Activated CD4-positive, alpha-beta T cell treated with anti-CD3 and anti-CD28 coated beads, Interleukin-2, amount 10 ng/mL, durations not matched to agents 24 days and 14 days (primary cell): ENCODE data around the gene ALG10B. TPM values are rescaled to one million over a fixed set of nuclear protein-coding genes. Genes with fewer than 3 reads are reported as not detected.
"Not testable (repeated sequence)": the region's sequence is repeated elsewhere in the genome, so short reads cannot be mapped to it uniquely, and the experiment has no call there.

Source experiments
- DNase-seq: peaks from one replicate; pipeline ENCODE4 v3.0.0; 2022
- H3K27ac Mint-ChIP-seq: one replicate; pipeline ENCODE4 v1.8.0; 2022; ENCODE audit warnings: mild to moderate bottlenecking, mixed read lengths
- H3K27me3 Mint-ChIP-seq: one replicate; pipeline ENCODE4 v1.8.0; 2022; ENCODE audit warnings: mixed read lengths
- H3K36me3 Mint-ChIP-seq: one replicate; pipeline ENCODE4 v1.8.0; 2022; ENCODE audit warnings: low read depth, mild to moderate bottlenecking, mixed read lengths
- H3K4me1 Mint-ChIP-seq: one replicate; pipeline ENCODE4 v1.8.0; 2021; ENCODE audit warnings: mixed read lengths
- H3K4me3 Mint-ChIP-seq: one replicate; pipeline ENCODE4 v1.8.0; 2022; ENCODE audit warnings: mild to moderate bottlenecking, moderate library complexity, mixed read lengths
- H3K9me3 Mint-ChIP-seq: one replicate; pipeline ENCODE4 v1.8.0; 2021; ENCODE audit warnings: mixed read lengths
- intact Hi-C: fragments of 100-400 bp; cut with micrococcal nuclease; formaldehyde crosslinking; loops from one replicate; pipeline ENCODE4 v1.15.1; 2023
- total RNA-seq: library from RNA; stranded (reverse); gene quantifications from 2 replicates; pipeline ENCODE4 v1.2.3, GENCODE V29; 2022

Gene ALG10B, protein sequence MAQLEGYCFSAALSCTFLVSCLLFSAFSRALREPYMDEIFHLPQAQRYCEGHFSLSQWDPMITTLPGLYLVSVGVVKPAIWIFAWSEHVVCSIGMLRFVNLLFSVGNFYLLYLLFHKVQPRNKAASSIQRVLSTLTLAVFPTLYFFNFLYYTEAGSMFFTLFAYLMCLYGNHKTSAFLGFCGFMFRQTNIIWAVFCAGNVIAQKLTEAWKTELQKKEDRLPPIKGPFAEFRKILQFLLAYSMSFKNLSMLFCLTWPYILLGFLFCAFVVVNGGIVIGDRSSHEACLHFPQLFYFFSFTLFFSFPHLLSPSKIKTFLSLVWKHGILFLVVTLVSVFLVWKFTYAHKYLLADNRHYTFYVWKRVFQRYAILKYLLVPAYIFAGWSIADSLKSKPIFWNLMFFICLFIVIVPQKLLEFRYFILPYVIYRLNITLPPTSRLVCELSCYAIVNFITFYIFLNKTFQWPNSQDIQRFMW
- 15.1 and 16.0 TPM in 2 replicates for total RNA-seq

- intact Hi-C loops, result loop anchor here (1.0 to 10.0 kb wide), 4 partner anchors 178 to 1126 kb away; partner anchors contain the start of genes CPNE8 and KIF21A
- Mint-ChIP-seq H3K27ac (peak within 1 kb of the TSS; percentile 96), H3K36me3 (peaks cover 2% of the 10 kb centered on the region), H3K4me1 (peaks cover 13% of the 10 kb centered on the region), H3K27me3 (no peaks in the 10 kb centered on the region), H3K4me3 (peak within 1 kb of the TSS; percentile 98), H3K9me3 (no peaks in the 10 kb centered on the region)
- DNase-seq, result peak; percentile 98
Observed at GRCh38 chr12:38316391-38317129, at the start of gene ALG10B. Gene ALG10B, plus strand, starts transcription at chr12:38316774. Its CDS starts 120 bp downstream, at chr12:38316894.

- H3K9me3 Mint-ChIP-seq, result no peaks in the 10 kb centered on the region
- no peaks in the 10 kb centered on the region for H3K27me3 Mint-ChIP-seq
- H3K4me1 Mint-ChIP-seq, result no peaks in the 10 kb centered on the region
- intact Hi-C loops, result no loop called here
- no peak overlapping the region for H3K4me3 Mint-ChIP-seq
- no peaks in the 10 kb centered on the region for H3K36me3 Mint-ChIP-seq
- no peak overlapping the region for H3K27ac Mint-ChIP-seq
- no peak for DNase-seq
Observed at GRCh38 chr12:38268612-38269011, 48.0 kb upstream of the ALG10B start.

DNA sequence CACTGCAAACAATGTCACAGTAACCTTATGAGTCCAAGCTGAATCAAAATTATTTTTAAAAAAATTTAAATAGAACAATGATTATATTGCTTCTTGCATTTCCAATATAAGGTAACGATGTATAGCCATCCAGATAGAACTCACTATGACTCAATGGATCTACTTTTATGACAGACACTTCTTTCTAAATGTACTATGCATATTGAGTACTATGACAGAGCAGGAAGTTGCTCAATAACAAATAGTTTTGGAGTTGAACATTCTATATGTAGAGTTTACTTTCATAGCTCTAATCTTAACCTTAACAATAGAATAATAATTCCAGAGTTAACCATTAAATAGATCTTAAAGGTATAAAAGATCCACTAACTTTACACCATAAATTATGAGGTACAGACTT lies 46.7 kb upstream of the ALG10B start:
- no peak overlapping the region for H3K4me3 Mint-ChIP-seq
- H3K36me3 Mint-ChIP-seq, result no peaks in the 10 kb centered on the region
- DNase-seq, result no peak
- peaks cover 1% of the 10 kb centered on the region for H3K9me3 Mint-ChIP-seq
- no peaks in the 10 kb centered on the region for H3K4me1 Mint-ChIP-seq
- H3K27ac Mint-ChIP-seq, result no peak overlapping the region
- no peaks in the 10 kb centered on the region for H3K27me3 Mint-ChIP-seq
- intact Hi-C loops, result no loop called here

DNA sequence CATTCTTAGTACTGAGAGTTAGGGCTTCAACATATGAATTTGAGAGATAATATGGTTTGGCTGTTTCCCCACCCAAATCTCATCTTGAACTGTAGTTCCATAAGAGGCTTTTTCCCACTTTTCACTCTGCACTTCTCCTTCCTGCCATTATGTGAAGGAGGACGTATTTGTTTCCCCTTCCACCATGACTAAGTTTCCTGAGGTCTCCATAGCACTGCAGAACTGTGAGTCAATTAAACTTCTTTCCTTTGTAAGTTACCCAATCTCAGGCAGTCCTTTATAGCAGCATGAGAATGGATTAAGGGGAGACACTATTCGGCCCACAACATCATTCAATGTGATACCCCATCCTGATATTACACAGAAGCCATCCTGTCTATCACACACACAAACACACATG lies 36.8 kb upstream of the ALG10B start:
- Mint-ChIP-seq H3K36me3 (no peaks in the 10 kb centered on the region), H3K4me1 (no peaks in the 10 kb centered on the region), H3K27me3 (no peaks in the 10 kb centered on the region), H3K4me3 (no peak overlapping the region), H3K27ac (no peak overlapping the region), H3K9me3 (peaks cover 5% of the 10 kb centered on the region)
- intact Hi-C loops, result no loop called here
- no peak for DNase-seq

- no peak for DNase-seq
- no peaks in the 10 kb centered on the region for H3K36me3 Mint-ChIP-seq
- H3K9me3 Mint-ChIP-seq, result no peaks in the 10 kb centered on the region
- no peaks in the 10 kb centered on the region for H3K4me1 Mint-ChIP-seq
- H3K27me3 Mint-ChIP-seq, result no peaks in the 10 kb centered on the region
- H3K4me3 Mint-ChIP-seq, result no peak overlapping the region
- intact Hi-C loops, result no loop called here
- H3K27ac Mint-ChIP-seq, result no peak overlapping the region
Observed at GRCh38 chr12:38282886-38283285, 33.7 kb upstream of the ALG10B start.

GRCh38 chr12:38289396-38289795 lies 27.2 kb upstream of the ALG10B start:
- Mint-ChIP-seq H3K4me3 (no peak overlapping the region), H3K4me1 (no peaks in the 10 kb centered on the region), H3K9me3 (no peaks in the 10 kb centered on the region), H3K27me3 (no peaks in the 10 kb centered on the region), H3K27ac (no peak overlapping the region), H3K36me3 (no peaks in the 10 kb centered on the region)
- intact Hi-C loops, result no loop called here
- DNase-seq, result no peak

GRCh38 chr12:38291160-38291559 lies 25.4 kb upstream of the ALG10B start:
- Mint-ChIP-seq H3K27me3 (no peaks in the 10 kb centered on the region), H3K4me3 (no peak overlapping the region), H3K36me3 (no peaks in the 10 kb centered on the region), H3K27ac (no peak overlapping the region), H3K4me1 (no peaks in the 10 kb centered on the region), H3K9me3 (peaks cover 6% of the 10 kb centered on the region)
- intact Hi-C loops, result no loop called here
- DNase-seq, result no peak

GRCh38 chr12:38302972-38303371 lies 13.6 kb upstream of the ALG10B start:
- H3K4me3 Mint-ChIP-seq, H3K27ac Mint-ChIP-seq, intact Hi-C loops: not testable (repeated sequence)

GRCh38 chr12:38321966-38322365 lies 5.4 kb downstream of the ALG10B start:
- H3K9me3 Mint-ChIP-seq, H3K36me3 Mint-ChIP-seq, H3K27ac Mint-ChIP-seq, H3K4me1 Mint-ChIP-seq, H3K4me3 Mint-ChIP-seq, H3K27me3 Mint-ChIP-seq, DNase-seq, intact Hi-C loops: not testable (repeated sequence)

More at GRCh38 chr12:38302972-38303371, 13.6 kb upstream of the ALG10B start:
- H3K27me3 Mint-ChIP-seq, DNase-seq, H3K4me1 Mint-ChIP-seq, H3K9me3 Mint-ChIP-seq, H3K36me3 Mint-ChIP-seq: not testable (repeated sequence)

DNA sequence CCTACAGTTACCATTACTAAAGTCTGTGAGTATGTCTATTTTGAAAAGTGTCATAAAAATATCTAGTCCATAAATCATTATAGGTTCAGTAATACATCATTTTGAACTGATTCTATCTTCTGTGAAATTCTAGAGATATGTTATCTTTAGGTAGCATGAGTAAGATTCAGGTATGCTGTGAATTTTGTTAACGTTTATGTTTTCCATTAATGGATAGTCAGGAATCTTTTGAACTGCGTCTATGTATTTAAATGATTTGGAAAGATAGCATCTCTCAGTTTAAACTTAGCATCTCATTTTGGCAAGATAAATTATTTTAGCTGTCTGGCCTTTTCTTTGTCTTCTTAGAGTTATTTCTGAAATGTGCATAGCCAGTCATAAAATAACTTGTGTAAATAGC lies 8.3 kb downstream of the ALG10B start:
- Mint-ChIP-seq H3K4me3 (no peak overlapping the region), H3K27me3 (no peaks in the 10 kb centered on the region), H3K9me3 (no peaks in the 10 kb centered on the region), H3K36me3 (peaks cover 2% of the 10 kb centered on the region), H3K27ac (no peak overlapping the region), H3K4me1 (no peaks in the 10 kb centered on the region)
- intact Hi-C loops, result loop anchor here (5.0 kb wide), 1 partner anchor 587 kb away; no protein-coding TSS in a partner anchor
- no peak for DNase-seq

DNA sequence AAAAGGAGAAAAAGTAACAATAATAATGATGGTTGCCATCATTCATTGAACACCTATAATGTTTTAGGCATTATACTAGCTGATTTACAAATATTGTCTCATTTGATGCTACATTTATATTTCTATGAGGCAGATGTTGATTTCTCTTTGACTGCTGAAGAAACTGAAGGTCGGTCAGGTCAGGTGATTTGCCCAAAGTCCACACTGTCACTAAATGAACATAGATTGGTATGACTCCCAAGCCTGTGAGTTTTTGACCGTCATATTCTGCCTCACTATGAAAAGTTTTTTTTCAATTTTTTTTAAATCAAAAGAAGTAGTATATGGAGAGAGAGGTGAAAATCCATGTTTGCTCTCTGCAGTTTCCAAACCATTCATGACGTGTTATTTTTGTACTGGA lies 10.8 kb downstream of the ALG10B start:
- H3K9me3 Mint-ChIP-seq, result no peaks in the 10 kb centered on the region
- DNase-seq, result no peak
- no peak overlapping the region for H3K27ac Mint-ChIP-seq
- no peak overlapping the region for H3K4me3 Mint-ChIP-seq
- intact Hi-C loops, result loop anchor here (5.0 kb wide), 1 partner anchor 585 kb away; no protein-coding TSS in a partner anchor
- H3K27me3 Mint-ChIP-seq, result no peaks in the 10 kb centered on the region
- no peaks in the 10 kb centered on the region for H3K4me1 Mint-ChIP-seq
- peaks cover 2% of the 10 kb centered on the region for H3K36me3 Mint-ChIP-seq

DNA sequence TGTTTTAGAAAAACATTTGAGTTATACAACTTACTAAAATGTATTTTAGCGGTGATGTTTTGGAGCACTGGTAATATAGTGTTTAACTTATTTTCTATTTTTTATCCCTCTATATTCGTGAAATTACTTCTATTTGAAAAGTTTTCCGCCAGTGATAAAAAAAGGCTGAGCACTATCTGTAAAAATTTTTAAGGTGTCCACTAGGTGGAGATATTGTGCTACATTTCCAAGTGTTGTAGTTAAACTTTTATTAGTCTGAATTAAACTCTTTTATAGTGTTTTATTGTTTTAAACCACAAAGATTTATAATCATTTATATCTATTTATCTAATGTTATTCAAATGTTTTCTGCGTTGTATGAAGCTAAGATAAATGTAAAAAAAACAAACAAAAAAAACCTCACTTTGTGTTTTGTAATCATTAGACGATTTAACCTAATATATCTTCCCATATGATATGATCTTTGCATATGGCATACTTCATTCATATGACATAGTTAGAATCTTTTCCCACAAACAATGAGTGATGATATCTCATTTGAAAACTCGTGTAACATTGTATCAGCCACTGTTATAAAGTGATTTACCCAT lies 11.8 kb downstream of the ALG10B start:
- no peak for DNase-seq
- intact Hi-C loops, result loop anchor here (1.0 to 5.0 kb wide), 2 partner anchors 584 to 775 kb away; no protein-coding TSS in a partner anchor
- no peak overlapping the region for H3K27ac Mint-ChIP-seq
- H3K9me3 Mint-ChIP-seq, result no peaks in the 10 kb centered on the region
- H3K27me3 Mint-ChIP-seq, result no peaks in the 10 kb centered on the region
- H3K36me3 Mint-ChIP-seq, result peaks cover 2% of the 10 kb centered on the region
- H3K4me3 Mint-ChIP-seq, result no peak overlapping the region
- no peaks in the 10 kb centered on the region for H3K4me1 Mint-ChIP-seq

DNA sequence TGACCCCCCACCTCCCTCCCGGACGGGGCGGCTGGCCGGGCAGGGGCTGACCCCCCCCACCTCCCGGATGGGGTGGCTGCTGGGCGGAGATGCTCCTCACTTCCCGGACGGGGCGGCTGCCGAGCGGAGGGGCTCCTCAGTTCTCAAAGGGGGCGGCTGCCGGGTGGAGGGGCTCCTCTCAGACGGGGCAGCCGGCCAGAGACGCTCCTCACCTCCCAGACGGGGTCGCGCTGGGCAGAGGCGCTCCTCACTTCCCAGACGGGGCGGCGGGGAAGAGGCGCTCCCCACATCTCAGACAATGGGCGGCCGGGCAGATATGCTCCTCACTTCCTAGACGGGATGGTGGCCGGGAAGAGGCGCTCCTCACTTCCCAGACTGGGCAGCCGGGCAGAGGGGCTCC lies 13.8 kb downstream of the ALG10B start:
- H3K27me3 Mint-ChIP-seq, H3K4me1 Mint-ChIP-seq, H3K4me3 Mint-ChIP-seq, intact Hi-C loops, H3K9me3 Mint-ChIP-seq, H3K27ac Mint-ChIP-seq, DNase-seq, H3K36me3 Mint-ChIP-seq: not testable (repeated sequence)

DNA sequence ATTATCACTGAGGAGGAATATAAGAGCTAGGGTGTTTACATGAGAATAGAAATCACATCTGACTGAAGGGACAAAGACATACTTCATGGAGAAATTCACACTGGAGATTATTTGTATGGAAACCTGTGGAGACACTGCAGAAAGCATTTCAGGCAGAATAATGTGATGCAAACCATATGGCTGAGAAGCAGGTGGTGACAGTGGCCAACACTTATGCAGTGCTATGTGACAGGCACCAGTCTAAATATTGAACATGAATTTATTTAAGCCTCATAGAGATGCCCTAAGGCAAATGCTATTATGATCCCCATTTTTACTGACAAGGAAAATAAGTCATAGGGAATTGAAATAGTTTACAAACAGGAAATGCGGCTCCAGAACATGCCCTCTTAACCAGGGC lies 16.2 kb downstream of the ALG10B start:
- H3K9me3 Mint-ChIP-seq, result no peaks in the 10 kb centered on the region
- no peak overlapping the region for H3K27ac Mint-ChIP-seq
- no peaks in the 10 kb centered on the region for H3K36me3 Mint-ChIP-seq
- DNase-seq, result no peak
- no peak overlapping the region for H3K4me3 Mint-ChIP-seq
- intact Hi-C loops, result no loop called here
- no peaks in the 10 kb centered on the region for H3K4me1 Mint-ChIP-seq
- no peaks in the 10 kb centered on the region for H3K27me3 Mint-ChIP-seq
